BE2C (cell line): ENCODE results near the gene DNMT3A.

Experiments used
- DNase-seq: peaks from one replicate; pipeline ENCODE4 v3.0.0-alpha.2; 2020
- H3K27me3 ChIP-seq: fragments of 250-450 bp; sonication (Bioruptor Pico); 2 replicates; pipeline ENCODE4 v1.5.1; 2020; ENCODE audit warnings: mild to moderate bottlenecking
- H3K36me3 ChIP-seq: fragments of 250-450 bp; sonication (Bioruptor Pico); 2 replicates; pipeline ENCODE4 v1.5.1; 2020; ENCODE audit warnings: mild to moderate bottlenecking
- H3K4me1 ChIP-seq: fragments of 250-450 bp; sonication (Bioruptor Pico); 2 replicates; pipeline ENCODE4 v1.5.1; 2020
- H3K4me3 ChIP-seq: 2 replicates; pipeline ENCODE4 v1.5.1; 2011; ENCODE audit warnings: low read depth, low read length
- H3K9me3 ChIP-seq: fragments of 250-450 bp; sonication (Bioruptor Pico); 2 replicates; pipeline ENCODE4 v1.5.1; 2020
- CTCF ChIP-seq: IDR thresholded peaks from 2 replicates; pipeline ENCODE4 v1.5.1; 2012; ENCODE audit warnings: mild to moderate bottlenecking, low read depth, low read length

The DNMT3A gene

GRCh38 chr2:25184254-25184653 is 157.5 kb downstream of the DNMT3A start:
- H3K4me3 ChIP-seq, result no peak overlapping the region
- no peaks in the 10 kb centered on the region for H3K27me3 ChIP-seq
- no peak for TF ChIP-seq CTCF
- no peaks in the 10 kb centered on the region for H3K4me1 ChIP-seq
- no peak for DNase-seq
- no peaks in the 10 kb centered on the region for H3K36me3 ChIP-seq
- no peaks in the 10 kb centered on the region for H3K9me3 ChIP-seq

- Histone ChIP-seq H3K36me3 (no peaks in the 10 kb centered on the region), H3K9me3 (no peaks in the 10 kb centered on the region), H3K27me3 (no peaks in the 10 kb centered on the region), H3K4me1 (no peaks in the 10 kb centered on the region), H3K4me3 (no peak overlapping the region)
- no peak for TF ChIP-seq CTCF
- DNase-seq, result no peak
Observed at GRCh38 chr2:25178976-25179375, 162.7 kb downstream of the DNMT3A start.
